SK-N-SH (cell line): ENCODE results near the gene VANGL1. TPM values are rescaled to one million over a fixed set of nuclear protein-coding genes. Genes with fewer than 3 reads are reported as not detected.

Source experiments
- CTCF ChIA-PET: fragments of 300-600, 350-600 bp; formaldehyde crosslinking; extraction: SDS; loops from one replicate; lab custom pipeline; 2021; lab: Yijun Ruan, JAX
- POLR2A ChIA-PET: fragments of 350-600 bp; sonication (Branson Sonifier 250); formaldehyde crosslinking; extraction: SDS; loops from one replicate; lab custom pipeline; 2020; ENCODE audit warnings: antibody characterized with exemption, inconsistent platforms; lab: Yijun Ruan, JAX
- DNase-seq: peaks from one replicate; pipeline ENCODE4 v3.0.0; 2012
- H2AFZ ChIP-seq: fragments of 200-600 bp; sonication (generic); 2 replicates; pipeline ENCODE4 v1.8.1; 2016; ENCODE audit warnings: antibody characterized with exemption, mild to moderate bottlenecking, low read depth
- H3F3A ChIP-seq: fragments of 200-600 bp; sonication (generic); replicated peaks from 2 replicates; pipeline ENCODE3; 2016; ENCODE audit warnings: antibody characterized with exemption, mild to moderate bottlenecking; ENCODE audit not compliant: insufficient read depth
- H3K27ac ChIP-seq, 2 experiments: fragments of 200-500 bp in 1 of 2; fragments of 200-600 bp in 1 of 2; sonication (Bioruptor generic) in 1 of 2; sonication (generic), shearing (Covaris generic) in 1 of 2; 2 replicates each; pipeline versions ENCODE4 v1.5.1 to v1.6.1; 2014 to 2016; ENCODE audit warnings: low read depth in 2 of 2, inconsistent platforms in 1 of 2, low read length in 1 of 2, mild to moderate bottlenecking in 1 of 2, mixed read lengths in 1 of 2
- H3K27me3 ChIP-seq: fragments of 200-600 bp; sonication (generic), shearing (Covaris generic); 2 replicates; pipeline ENCODE4 v1.6.1; 2016; ENCODE audit warnings: mixed run types; ENCODE audit not compliant: insufficient read depth
- H3K36me3 ChIP-seq, 2 experiments: fragments of 200-500 bp in 1 of 2; fragments of 200-600 bp in 1 of 2; sonication (Bioruptor generic) in 1 of 2; sonication (generic) in 1 of 2; replicated peaks in 1 of 2; 2 replicates each; pipeline versions ENCODE3 to v1.5.1; 2014 to 2016; ENCODE audit warnings: low read length in 1 of 2, mild to moderate bottlenecking in 1 of 2; ENCODE audit not compliant: insufficient read depth in 2 of 2, control insufficient read depth in 1 of 2
- H3K4me1 ChIP-seq, 2 experiments: fragments of 200-500 bp in 1 of 2; fragments of 200-600 bp in 1 of 2; sonication (Bioruptor generic) in 1 of 2; sonication (generic), shearing (Covaris generic) in 1 of 2; 2 replicates each; pipeline versions ENCODE4 v1.5.1 to v1.6.1; 2014 to 2016; ENCODE audit warnings: low read depth in 1 of 2, low read length in 1 of 2, mixed run types in 1 of 2; ENCODE audit not compliant: insufficient read depth in 2 of 2, control insufficient read depth in 1 of 2
- H3K4me2 ChIP-seq: fragments of 200-600 bp; sonication (generic), shearing (Covaris generic); 2 replicates; pipeline ENCODE4 v1.6.1; 2017; ENCODE audit warnings: mixed run types
- H3K4me3 ChIP-seq, 2 experiments: fragments of 200-500 bp in 1 of 2; fragments of 200-600 bp in 1 of 2; sonication (Bioruptor generic) in 1 of 2; sonication (generic), shearing (Covaris generic) in 1 of 2; 2 replicates each; pipeline versions ENCODE4 v1.5.1 to v1.8.1; 2014 to 2016; ENCODE audit warnings: low read depth in 2 of 2, inconsistent platforms in 1 of 2, low read length in 1 of 2, mild to moderate bottlenecking in 1 of 2, mixed read lengths in 1 of 2, moderate library complexity in 1 of 2
- H3K79me2 ChIP-seq: fragments of 200-600 bp; sonication (generic); 2 replicates; pipeline ENCODE4 v1.8.1; 2017; ENCODE audit warnings: mild to moderate bottlenecking; ENCODE audit not compliant: insufficient read depth
- H3K9ac ChIP-seq: fragments of 200-600 bp; sonication (generic); 2 replicates; pipeline ENCODE4 v1.6.1; 2017; ENCODE audit warnings: mixed run types
- H3K9me2 ChIP-seq: fragments of 200-600 bp; sonication (generic); 2 replicates; pipeline ENCODE4 v1.6.1; 2017; ENCODE audit warnings: mixed run types
- H3K9me3 ChIP-seq: fragments of 200-600 bp; sonication (generic); 2 replicates; pipeline ENCODE4 v1.6.1; 2017; ENCODE audit warnings: mixed run types, mild to moderate bottlenecking, moderate library complexity
- H4K20me1 ChIP-seq: fragments of 200-600 bp; sonication (generic); 2 replicates; pipeline ENCODE4 v1.6.1; 2017; ENCODE audit warnings: mild to moderate bottlenecking, mixed run types; ENCODE audit not compliant: insufficient read depth
- CHD2 ChIP-seq: fragments of 150-350 bp; IDR thresholded peaks from 2 replicates; pipeline ENCODE4 v1.6.1; 2018; ENCODE audit warnings: low read length; ENCODE audit not compliant: partially characterized antibody
- ELF1 ChIP-seq: IDR thresholded peaks from 2 replicates; pipeline ENCODE4 v1.4.0; 2012
- EP300 ChIP-seq, 2 experiments: IDR thresholded peaks; 2 replicates each; pipeline versions ENCODE4 v1.4.0 to v1.6.1; 2012; ENCODE audit warnings: borderline replicate concordance in 1 of 2, low read depth in 1 of 2, low read length in 1 of 2
- EZH2phosphoT487 ChIP-seq: fragments of 200-600 bp; sonication (generic); IDR thresholded peaks from 2 replicates; pipeline ENCODE4 v1.6.1; 2017; ENCODE audit warnings: low read depth, mixed run types, mild to moderate bottlenecking, antibody characterized with exemption, moderate library complexity, borderline replicate concordance
- FOSL2 ChIP-seq: IDR thresholded peaks from 2 replicates; pipeline ENCODE4 v1.4.0; 2012; ENCODE audit warnings: low read depth, mild to moderate bottlenecking, moderate library complexity, borderline replicate concordance
- FOXJ3 ChIP-seq: sonication (generic); formaldehyde crosslinking; IDR thresholded peaks from 2 replicates; pipeline ENCODE4 v1.5.1; 2020; ENCODE audit warnings: mild to moderate bottlenecking, missing genetic modification reagents
- FOXM1 ChIP-seq: IDR thresholded peaks from 2 replicates; pipeline ENCODE4 v1.4.0; 2012; ENCODE audit warnings: low read depth, mild to moderate bottlenecking
- GATA2 ChIP-seq: sonication (generic); formaldehyde crosslinking; IDR thresholded peaks from 2 replicates; pipeline ENCODE4 v1.5.0; 2020; ENCODE audit warnings: mild to moderate bottlenecking, missing genetic modification reagents
- NFIC ChIP-seq: IDR thresholded peaks from 2 replicates; pipeline ENCODE4 v1.4.0; 2012; ENCODE audit warnings: borderline replicate concordance
- POLR2AphosphoS5 ChIP-seq: IDR thresholded peaks from 2 replicates; pipeline ENCODE4 v1.6.1; 2012; ENCODE audit warnings: low read depth, low read length
- RCOR1 ChIP-seq: fragments of 150-350 bp; IDR thresholded peaks from 2 replicates; pipeline ENCODE4 v1.6.1; 2017; ENCODE audit warnings: antibody characterized with exemption, low read length
- RFX5 ChIP-seq: IDR thresholded peaks from 2 replicates; pipeline ENCODE4 v1.6.1; 2012; ENCODE audit warnings: mild to moderate bottlenecking, improper control_type of control experiment, low read length
- TAF1 ChIP-seq: IDR thresholded peaks from 2 replicates; pipeline ENCODE4 v1.6.1; 2012; ENCODE audit warnings: low read depth, mild to moderate bottlenecking, low read length, moderate library complexity, borderline replicate concordance
- TCF12 ChIP-seq: IDR thresholded peaks from 2 replicates; pipeline ENCODE4 v1.4.0; 2012
- YY1 ChIP-seq: IDR thresholded peaks from 2 replicates; pipeline ENCODE4 v1.4.0; 2012; ENCODE audit warnings: low read depth, mild to moderate bottlenecking
- WGBS: methylation state at CpG from one replicate; pipeline ENCODE4 v1.1.6; 2017; ENCODE audit warnings: low lambda C conversion rate; 5-methylcytosine and 5-hydroxymethylcytosine counted together
- polyA plus RNA-seq, 3 experiments: library from polyadenylated mRNA; depleted of rRNA; stranded (reverse); fragments of >200 nt; gene quantifications; 2 replicates each; pipeline ENCODE4 v1.2.3, GENCODE V29; 2012
- TF ChIP-seq, protein P1 (sequence below): fragments of 150-350 bp; IDR thresholded peaks from 2 replicates; pipeline ENCODE4 v1.6.1; 2017; ENCODE audit warnings: antibody characterized with exemption, low read length, low read depth, borderline replicate concordance
- TF ChIP-seq, protein P2 (sequence below): IDR thresholded peaks from 2 replicates; pipeline ENCODE4 v1.4.0; 2012; ENCODE audit warnings: low read depth
- TF ChIP-seq, protein P3 (sequence below): IDR thresholded peaks from 2 replicates; pipeline ENCODE4; 2012
- TF ChIP-seq, protein P4 (sequence below): fragments of 150-350 bp; IDR thresholded peaks from 2 replicates; pipeline ENCODE4 v1.6.1; 2016; ENCODE audit warnings: mild to moderate bottlenecking, low read depth, low read length
- TF ChIP-seq, protein P5 (sequence below): IDR thresholded peaks from 2 replicates; pipeline ENCODE4 v1.4.0; 2012; ENCODE audit warnings: low read depth, borderline replicate concordance

The VANGL1 gene
- polyA plus RNA-seq, 1 of the 3 experiments (the other 2 are of a cell fraction), result 5.4 TPM

DNA sequence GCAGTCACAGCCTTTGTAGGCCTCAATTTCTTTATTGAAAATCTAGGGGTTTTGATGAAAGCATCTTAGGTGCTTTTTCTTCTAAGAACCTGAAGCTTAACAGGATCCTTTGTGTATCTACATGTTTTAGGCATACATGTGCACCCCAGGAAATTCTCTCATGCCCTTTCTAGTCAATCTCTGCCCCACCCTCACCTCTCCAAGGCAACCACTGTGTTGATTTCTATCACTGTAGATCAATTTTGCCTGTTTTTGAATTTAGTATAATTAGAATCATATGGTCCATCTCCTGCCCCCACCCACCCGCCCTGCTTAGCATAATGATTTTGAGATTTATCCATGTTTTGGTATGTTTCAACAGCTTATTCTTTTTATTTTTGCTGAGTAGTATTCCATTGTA, 19.4 kb downstream of the VANGL1 start:
- TF ChIP-seq RFX5 (no peak), EP300 (IDR thresholded peaks at IDR 0.05; ENCODE audit: borderline replicate concordance in 1 of 2, low read depth in 1 of 2, low read length in 1 of 2) (no peak), FOXM1 (no peak), ELF1 (no peak), GATA2 (CRISPR knock-in tag) (no peak), YY1 (no peak), FOXJ3 (no peak), EZH2phosphoT487 (no peak), FOSL2 (no peak), POLR2AphosphoS5 (no peak), CHD2 (no peak), RCOR1 (no peak), TCF12 (no peak), TAF1 (no peak), NFIC (no peak)
- TF ChIP-seq, protein P1, sequence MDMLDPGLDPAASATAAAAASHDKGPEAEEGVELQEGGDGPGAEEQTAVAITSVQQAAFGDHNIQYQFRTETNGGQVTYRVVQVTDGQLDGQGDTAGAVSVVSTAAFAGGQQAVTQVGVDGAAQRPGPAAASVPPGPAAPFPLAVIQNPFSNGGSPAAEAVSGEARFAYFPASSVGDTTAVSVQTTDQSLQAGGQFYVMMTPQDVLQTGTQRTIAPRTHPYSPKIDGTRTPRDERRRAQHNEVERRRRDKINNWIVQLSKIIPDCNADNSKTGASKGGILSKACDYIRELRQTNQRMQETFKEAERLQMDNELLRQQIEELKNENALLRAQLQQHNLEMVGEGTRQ, result no peak
- TF ChIP-seq, protein P2, sequence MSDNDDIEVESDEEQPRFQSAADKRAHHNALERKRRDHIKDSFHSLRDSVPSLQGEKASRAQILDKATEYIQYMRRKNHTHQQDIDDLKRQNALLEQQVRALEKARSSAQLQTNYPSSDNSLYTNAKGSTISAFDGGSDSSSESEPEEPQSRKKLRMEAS, result no peak
- TF ChIP-seq, protein P3, sequence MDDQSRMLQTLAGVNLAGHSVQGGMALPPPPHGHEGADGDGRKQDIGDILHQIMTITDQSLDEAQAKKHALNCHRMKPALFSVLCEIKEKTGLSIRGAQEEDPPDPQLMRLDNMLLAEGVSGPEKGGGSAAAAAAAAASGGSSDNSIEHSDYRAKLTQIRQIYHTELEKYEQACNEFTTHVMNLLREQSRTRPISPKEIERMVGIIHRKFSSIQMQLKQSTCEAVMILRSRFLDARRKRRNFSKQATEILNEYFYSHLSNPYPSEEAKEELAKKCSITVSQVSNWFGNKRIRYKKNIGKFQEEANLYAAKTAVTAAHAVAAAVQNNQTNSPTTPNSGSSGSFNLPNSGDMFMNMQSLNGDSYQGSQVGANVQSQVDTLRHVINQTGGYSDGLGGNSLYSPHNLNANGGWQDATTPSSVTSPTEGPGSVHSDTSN, result no peak
- TF ChIP-seq, protein P4, sequence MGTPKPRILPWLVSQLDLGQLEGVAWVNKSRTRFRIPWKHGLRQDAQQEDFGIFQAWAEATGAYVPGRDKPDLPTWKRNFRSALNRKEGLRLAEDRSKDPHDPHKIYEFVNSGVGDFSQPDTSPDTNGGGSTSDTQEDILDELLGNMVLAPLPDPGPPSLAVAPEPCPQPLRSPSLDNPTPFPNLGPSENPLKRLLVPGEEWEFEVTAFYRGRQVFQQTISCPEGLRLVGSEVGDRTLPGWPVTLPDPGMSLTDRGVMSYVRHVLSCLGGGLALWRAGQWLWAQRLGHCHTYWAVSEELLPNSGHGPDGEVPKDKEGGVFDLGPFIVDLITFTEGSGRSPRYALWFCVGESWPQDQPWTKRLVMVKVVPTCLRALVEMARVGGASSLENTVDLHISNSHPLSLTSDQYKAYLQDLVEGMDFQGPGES, result no peak
- TF ChIP-seq, protein P5, sequence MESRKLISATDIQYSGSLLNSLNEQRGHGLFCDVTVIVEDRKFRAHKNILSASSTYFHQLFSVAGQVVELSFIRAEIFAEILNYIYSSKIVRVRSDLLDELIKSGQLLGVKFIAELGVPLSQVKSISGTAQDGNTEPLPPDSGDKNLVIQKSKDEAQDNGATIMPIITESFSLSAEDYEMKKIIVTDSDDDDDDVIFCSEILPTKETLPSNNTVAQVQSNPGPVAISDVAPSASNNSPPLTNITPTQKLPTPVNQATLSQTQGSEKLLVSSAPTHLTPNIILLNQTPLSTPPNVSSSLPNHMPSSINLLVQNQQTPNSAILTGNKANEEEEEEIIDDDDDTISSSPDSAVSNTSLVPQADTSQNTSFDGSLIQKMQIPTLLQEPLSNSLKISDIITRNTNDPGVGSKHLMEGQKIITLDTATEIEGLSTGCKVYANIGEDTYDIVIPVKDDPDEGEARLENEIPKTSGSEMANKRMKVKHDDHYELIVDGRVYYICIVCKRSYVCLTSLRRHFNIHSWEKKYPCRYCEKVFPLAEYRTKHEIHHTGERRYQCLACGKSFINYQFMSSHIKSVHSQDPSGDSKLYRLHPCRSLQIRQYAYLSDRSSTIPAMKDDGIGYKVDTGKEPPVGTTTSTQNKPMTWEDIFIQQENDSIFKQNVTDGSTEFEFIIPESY, result no peak
- ChIA-PET POLR2A (no interaction called here), CTCF (no interaction called here)
- no peak overlapping the region for H3K9ac ChIP-seq
- H3K4me3 ChIP-seq, result no peak overlapping the region
- peaks cover 14% of the 10 kb centered on the region for H3K79me2 ChIP-seq
- peaks cover 0 to 16% of the 10 kb centered on the region in 2 experiments; a peak in 1 of 4 replicates for H3K4me1 ChIP-seq
- H3K9me3 ChIP-seq, result no peaks in the 10 kb centered on the region
- WGBS, result 100% methylated on average over 1 of the region's 1 CpG
- H3K4me2 ChIP-seq, result no peak overlapping the region
- H3K36me3 ChIP-seq, result peaks cover 46 to 52% of the 10 kb centered on the region in 2 experiments
- DNase-seq, result no peak
- H2AFZ ChIP-seq, result no peak overlapping the region
- no peaks in the 10 kb centered on the region for H4K20me1 ChIP-seq
- H3K27ac ChIP-seq, result no peak overlapping the region
- H3K27me3 ChIP-seq, result no peaks in the 10 kb centered on the region
- no peaks in the 10 kb centered on the region for H3K9me2 ChIP-seq
- H3F3A ChIP-seq, result no peaks in the 10 kb centered on the region
